SK-N-SH (cell line): Measurements from ENCODE around the gene EXOC7. TPM values are rescaled to one million over a fixed set of nuclear protein-coding genes. Genes with fewer than 3 reads are reported as not detected.

ENCODE experiments used
- CTCF ChIA-PET: fragments of 300-600, 350-600 bp; formaldehyde crosslinking; extraction: SDS; loops from one replicate; lab custom pipeline; 2021; lab: Yijun Ruan, JAX
- POLR2A ChIA-PET: fragments of 350-600 bp; sonication (Branson Sonifier 250); formaldehyde crosslinking; extraction: SDS; loops from one replicate; lab custom pipeline; 2020; ENCODE audit warnings: antibody characterized with exemption, inconsistent platforms; lab: Yijun Ruan, JAX
- DNase-seq: peaks from one replicate; pipeline ENCODE4 v3.0.0; 2012
- H2AFZ ChIP-seq: fragments of 200-600 bp; sonication (generic); 2 replicates; pipeline ENCODE4 v1.8.1; 2016; ENCODE audit warnings: antibody characterized with exemption, mild to moderate bottlenecking, low read depth
- H3F3A ChIP-seq: fragments of 200-600 bp; sonication (generic); replicated peaks from 2 replicates; pipeline ENCODE3; 2016; ENCODE audit warnings: antibody characterized with exemption, mild to moderate bottlenecking; ENCODE audit not compliant: insufficient read depth
- H3K27ac ChIP-seq, 2 experiments: fragments of 200-500 bp in 1 of 2; fragments of 200-600 bp in 1 of 2; sonication (Bioruptor generic) in 1 of 2; sonication (generic), shearing (Covaris generic) in 1 of 2; 2 replicates each; pipeline versions ENCODE4 v1.5.1 to v1.6.1; 2014 to 2016; ENCODE audit warnings: low read depth in 2 of 2, inconsistent platforms in 1 of 2, low read length in 1 of 2, mild to moderate bottlenecking in 1 of 2, mixed read lengths in 1 of 2
- H3K27me3 ChIP-seq: fragments of 200-600 bp; sonication (generic), shearing (Covaris generic); 2 replicates; pipeline ENCODE4 v1.6.1; 2016; ENCODE audit warnings: mixed run types; ENCODE audit not compliant: insufficient read depth
- H3K36me3 ChIP-seq, 2 experiments: fragments of 200-500 bp in 1 of 2; fragments of 200-600 bp in 1 of 2; sonication (Bioruptor generic) in 1 of 2; sonication (generic) in 1 of 2; replicated peaks in 1 of 2; 2 replicates each; pipeline versions ENCODE3 to v1.5.1; 2014 to 2016; ENCODE audit warnings: low read length in 1 of 2, mild to moderate bottlenecking in 1 of 2; ENCODE audit not compliant: insufficient read depth in 2 of 2, control insufficient read depth in 1 of 2
- H3K4me1 ChIP-seq, 2 experiments: fragments of 200-500 bp in 1 of 2; fragments of 200-600 bp in 1 of 2; sonication (Bioruptor generic) in 1 of 2; sonication (generic), shearing (Covaris generic) in 1 of 2; 2 replicates each; pipeline versions ENCODE4 v1.5.1 to v1.6.1; 2014 to 2016; ENCODE audit warnings: low read depth in 1 of 2, low read length in 1 of 2, mixed run types in 1 of 2; ENCODE audit not compliant: insufficient read depth in 2 of 2, control insufficient read depth in 1 of 2
- H3K4me2 ChIP-seq: fragments of 200-600 bp; sonication (generic), shearing (Covaris generic); 2 replicates; pipeline ENCODE4 v1.6.1; 2017; ENCODE audit warnings: mixed run types
- H3K4me3 ChIP-seq, 2 experiments: fragments of 200-500 bp in 1 of 2; fragments of 200-600 bp in 1 of 2; sonication (Bioruptor generic) in 1 of 2; sonication (generic), shearing (Covaris generic) in 1 of 2; 2 replicates each; pipeline versions ENCODE4 v1.5.1 to v1.8.1; 2014 to 2016; ENCODE audit warnings: low read depth in 2 of 2, inconsistent platforms in 1 of 2, low read length in 1 of 2, mild to moderate bottlenecking in 1 of 2, mixed read lengths in 1 of 2, moderate library complexity in 1 of 2
- H3K79me2 ChIP-seq: fragments of 200-600 bp; sonication (generic); 2 replicates; pipeline ENCODE4 v1.8.1; 2017; ENCODE audit warnings: mild to moderate bottlenecking; ENCODE audit not compliant: insufficient read depth
- H3K9ac ChIP-seq: fragments of 200-600 bp; sonication (generic); 2 replicates; pipeline ENCODE4 v1.6.1; 2017; ENCODE audit warnings: mixed run types
- H3K9me2 ChIP-seq: fragments of 200-600 bp; sonication (generic); 2 replicates; pipeline ENCODE4 v1.6.1; 2017; ENCODE audit warnings: mixed run types
- H3K9me3 ChIP-seq: fragments of 200-600 bp; sonication (generic); 2 replicates; pipeline ENCODE4 v1.6.1; 2017; ENCODE audit warnings: mixed run types, mild to moderate bottlenecking, moderate library complexity
- H4K20me1 ChIP-seq: fragments of 200-600 bp; sonication (generic); 2 replicates; pipeline ENCODE4 v1.6.1; 2017; ENCODE audit warnings: mild to moderate bottlenecking, mixed run types; ENCODE audit not compliant: insufficient read depth
- CHD2 ChIP-seq: fragments of 150-350 bp; IDR thresholded peaks from 2 replicates; pipeline ENCODE4 v1.6.1; 2018; ENCODE audit warnings: low read length; ENCODE audit not compliant: partially characterized antibody
- ELF1 ChIP-seq: IDR thresholded peaks from 2 replicates; pipeline ENCODE4 v1.4.0; 2012
- EZH2phosphoT487 ChIP-seq: fragments of 200-600 bp; sonication (generic); IDR thresholded peaks from 2 replicates; pipeline ENCODE4 v1.6.1; 2017; ENCODE audit warnings: low read depth, mixed run types, mild to moderate bottlenecking, antibody characterized with exemption, moderate library complexity, borderline replicate concordance
- FOXJ3 ChIP-seq: sonication (generic); formaldehyde crosslinking; IDR thresholded peaks from 2 replicates; pipeline ENCODE4 v1.5.1; 2020; ENCODE audit warnings: mild to moderate bottlenecking, missing genetic modification reagents
- FOXM1 ChIP-seq: IDR thresholded peaks from 2 replicates; pipeline ENCODE4 v1.4.0; 2012; ENCODE audit warnings: low read depth, mild to moderate bottlenecking
- JUND ChIP-seq: IDR thresholded peaks from 2 replicates; pipeline ENCODE4 v1.4.0; 2012
- MEF2A ChIP-seq: IDR thresholded peaks from 2 replicates; pipeline ENCODE4 v1.4.0; 2012; ENCODE audit warnings: low read depth, borderline replicate concordance
- PBX3 ChIP-seq: IDR thresholded peaks from 2 replicates; pipeline ENCODE4; 2012
- POLR2AphosphoS5 ChIP-seq: IDR thresholded peaks from 2 replicates; pipeline ENCODE4 v1.6.1; 2012; ENCODE audit warnings: low read depth, low read length
- RFX5 ChIP-seq: IDR thresholded peaks from 2 replicates; pipeline ENCODE4 v1.6.1; 2012; ENCODE audit warnings: mild to moderate bottlenecking, improper control_type of control experiment, low read length
- SIN3A ChIP-seq: IDR thresholded peaks from 2 replicates; pipeline ENCODE4 v1.6.1; 2012; ENCODE audit warnings: low read depth, mild to moderate bottlenecking, low read length, moderate library complexity, borderline replicate concordance
- SMC3 ChIP-seq: IDR thresholded peaks from 2 replicates; pipeline ENCODE4 v1.6.1; 2012; ENCODE audit warnings: low read depth, low read length, improper control_type of control experiment
- TAF1 ChIP-seq: IDR thresholded peaks from 2 replicates; pipeline ENCODE4 v1.6.1; 2012; ENCODE audit warnings: low read depth, mild to moderate bottlenecking, low read length, moderate library complexity, borderline replicate concordance
- TCF12 ChIP-seq: IDR thresholded peaks from 2 replicates; pipeline ENCODE4 v1.4.0; 2012
- TEAD4 ChIP-seq: IDR thresholded peaks from 2 replicates; pipeline ENCODE4 v1.4.0; 2012; ENCODE audit warnings: mild to moderate bottlenecking, borderline replicate concordance; ENCODE audit not compliant: insufficient read depth
- YY1 ChIP-seq: IDR thresholded peaks from 2 replicates; pipeline ENCODE4 v1.4.0; 2012; ENCODE audit warnings: low read depth, mild to moderate bottlenecking
- whole genome bisulfite sequencing: methylation state at CpG from one replicate; pipeline ENCODE4 v1.1.6; 2017; ENCODE audit warnings: low lambda C conversion rate; 5-methylcytosine and 5-hydroxymethylcytosine counted together
- polyA plus RNA-seq, 3 experiments: library from polyadenylated mRNA; depleted of rRNA; stranded (reverse); fragments of >200 nt; gene quantifications; 2 replicates each; pipeline ENCODE4 v1.2.3, GENCODE V29; 2012
- TF ChIP-seq, protein P1 (sequence below): IDR thresholded peaks from 2 replicates; pipeline ENCODE4 v1.4.0; 2012; ENCODE audit warnings: low read depth, borderline replicate concordance
- TF ChIP-seq, protein P2 (sequence below): IDR thresholded peaks from 2 replicates; pipeline ENCODE4 v1.6.1; 2012; ENCODE audit warnings: mild to moderate bottlenecking, low read depth, low read length, moderate library complexity
- TF ChIP-seq, protein P3 (sequence below): fragments of 200-600 bp; sonication (generic); IDR thresholded peaks from 2 replicates; pipeline ENCODE4 v1.6.1; 2017; ENCODE audit warnings: antibody characterized with exemption, mild to moderate bottlenecking, moderate library complexity
- TF ChIP-seq, protein P4 (sequence below): fragments of 150-350 bp; IDR thresholded peaks from 2 replicates; pipeline ENCODE4 v1.6.1; 2016; ENCODE audit warnings: mild to moderate bottlenecking, low read depth, low read length

EXOC7 gene
- polyA plus RNA-seq, 1 of the 3 experiments (the other 2 are of a cell fraction): 129 TPM

- H3K27me3 ChIP-seq: no peaks in the 10 kb centered on the region
- H3K36me3 ChIP-seq: peaks cover 60 to 80% of the 10 kb centered on the region in 2 experiments
- no peak overlapping the region for H3K9ac ChIP-seq
- POLR2A ChIA-PET: no interaction called here
- H3K9me3 ChIP-seq: no peaks in the 10 kb centered on the region
- H3K9me2 ChIP-seq: no peaks in the 10 kb centered on the region
- CTCF ChIA-PET: interaction anchor here (0.9 to 2.1 kb wide), 4 partner anchors 20 to 149 kb away, joined by 3 to 8 read pairs (median 3); no protein-coding TSS in a partner anchor
- WGBS: 99% methylated on average over 4 of the region's 4 CpGs
- no peak overlapping the region for H3K27ac ChIP-seq
- H3K4me1 ChIP-seq: no peaks in the 10 kb centered on the region
- H4K20me1 ChIP-seq: no peaks in the 10 kb centered on the region
- no peak for DNase-seq
- TF ChIP-seq CHD2 (no peak), YY1 (no peak), FOXM1 (no peak), JUND (no peak), TCF12 (no peak), SIN3A (no peak), FOXJ3 (CRISPR knock-in tag) (no peak), SMC3 (no peak), EZH2phosphoT487 (no peak), TAF1 (no peak), MEF2A (no peak), POLR2AphosphoS5 (no peak), RFX5 (no peak), PBX3 (no peak), TEAD4 (no peak), ELF1 (no peak)
- TF ChIP-seq, protein P1, sequence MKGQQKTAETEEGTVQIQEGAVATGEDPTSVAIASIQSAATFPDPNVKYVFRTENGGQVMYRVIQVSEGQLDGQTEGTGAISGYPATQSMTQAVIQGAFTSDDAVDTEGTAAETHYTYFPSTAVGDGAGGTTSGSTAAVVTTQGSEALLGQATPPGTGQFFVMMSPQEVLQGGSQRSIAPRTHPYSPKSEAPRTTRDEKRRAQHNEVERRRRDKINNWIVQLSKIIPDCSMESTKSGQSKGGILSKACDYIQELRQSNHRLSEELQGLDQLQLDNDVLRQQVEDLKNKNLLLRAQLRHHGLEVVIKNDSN: no peak
- TF ChIP-seq, protein P2, sequence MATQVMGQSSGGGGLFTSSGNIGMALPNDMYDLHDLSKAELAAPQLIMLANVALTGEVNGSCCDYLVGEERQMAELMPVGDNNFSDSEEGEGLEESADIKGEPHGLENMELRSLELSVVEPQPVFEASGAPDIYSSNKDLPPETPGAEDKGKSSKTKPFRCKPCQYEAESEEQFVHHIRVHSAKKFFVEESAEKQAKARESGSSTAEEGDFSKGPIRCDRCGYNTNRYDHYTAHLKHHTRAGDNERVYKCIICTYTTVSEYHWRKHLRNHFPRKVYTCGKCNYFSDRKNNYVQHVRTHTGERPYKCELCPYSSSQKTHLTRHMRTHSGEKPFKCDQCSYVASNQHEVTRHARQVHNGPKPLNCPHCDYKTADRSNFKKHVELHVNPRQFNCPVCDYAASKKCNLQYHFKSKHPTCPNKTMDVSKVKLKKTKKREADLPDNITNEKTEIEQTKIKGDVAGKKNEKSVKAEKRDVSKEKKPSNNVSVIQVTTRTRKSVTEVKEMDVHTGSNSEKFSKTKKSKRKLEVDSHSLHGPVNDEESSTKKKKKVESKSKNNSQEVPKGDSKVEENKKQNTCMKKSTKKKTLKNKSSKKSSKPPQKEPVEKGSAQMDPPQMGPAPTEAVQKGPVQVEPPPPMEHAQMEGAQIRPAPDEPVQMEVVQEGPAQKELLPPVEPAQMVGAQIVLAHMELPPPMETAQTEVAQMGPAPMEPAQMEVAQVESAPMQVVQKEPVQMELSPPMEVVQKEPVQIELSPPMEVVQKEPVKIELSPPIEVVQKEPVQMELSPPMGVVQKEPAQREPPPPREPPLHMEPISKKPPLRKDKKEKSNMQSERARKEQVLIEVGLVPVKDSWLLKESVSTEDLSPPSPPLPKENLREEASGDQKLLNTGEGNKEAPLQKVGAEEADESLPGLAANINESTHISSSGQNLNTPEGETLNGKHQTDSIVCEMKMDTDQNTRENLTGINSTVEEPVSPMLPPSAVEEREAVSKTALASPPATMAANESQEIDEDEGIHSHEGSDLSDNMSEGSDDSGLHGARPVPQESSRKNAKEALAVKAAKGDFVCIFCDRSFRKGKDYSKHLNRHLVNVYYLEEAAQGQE: no peak
- TF ChIP-seq, protein P3, sequence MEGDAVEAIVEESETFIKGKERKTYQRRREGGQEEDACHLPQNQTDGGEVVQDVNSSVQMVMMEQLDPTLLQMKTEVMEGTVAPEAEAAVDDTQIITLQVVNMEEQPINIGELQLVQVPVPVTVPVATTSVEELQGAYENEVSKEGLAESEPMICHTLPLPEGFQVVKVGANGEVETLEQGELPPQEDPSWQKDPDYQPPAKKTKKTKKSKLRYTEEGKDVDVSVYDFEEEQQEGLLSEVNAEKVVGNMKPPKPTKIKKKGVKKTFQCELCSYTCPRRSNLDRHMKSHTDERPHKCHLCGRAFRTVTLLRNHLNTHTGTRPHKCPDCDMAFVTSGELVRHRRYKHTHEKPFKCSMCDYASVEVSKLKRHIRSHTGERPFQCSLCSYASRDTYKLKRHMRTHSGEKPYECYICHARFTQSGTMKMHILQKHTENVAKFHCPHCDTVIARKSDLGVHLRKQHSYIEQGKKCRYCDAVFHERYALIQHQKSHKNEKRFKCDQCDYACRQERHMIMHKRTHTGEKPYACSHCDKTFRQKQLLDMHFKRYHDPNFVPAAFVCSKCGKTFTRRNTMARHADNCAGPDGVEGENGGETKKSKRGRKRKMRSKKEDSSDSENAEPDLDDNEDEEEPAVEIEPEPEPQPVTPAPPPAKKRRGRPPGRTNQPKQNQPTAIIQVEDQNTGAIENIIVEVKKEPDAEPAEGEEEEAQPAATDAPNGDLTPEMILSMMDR: no peak
- TF ChIP-seq, protein P4, sequence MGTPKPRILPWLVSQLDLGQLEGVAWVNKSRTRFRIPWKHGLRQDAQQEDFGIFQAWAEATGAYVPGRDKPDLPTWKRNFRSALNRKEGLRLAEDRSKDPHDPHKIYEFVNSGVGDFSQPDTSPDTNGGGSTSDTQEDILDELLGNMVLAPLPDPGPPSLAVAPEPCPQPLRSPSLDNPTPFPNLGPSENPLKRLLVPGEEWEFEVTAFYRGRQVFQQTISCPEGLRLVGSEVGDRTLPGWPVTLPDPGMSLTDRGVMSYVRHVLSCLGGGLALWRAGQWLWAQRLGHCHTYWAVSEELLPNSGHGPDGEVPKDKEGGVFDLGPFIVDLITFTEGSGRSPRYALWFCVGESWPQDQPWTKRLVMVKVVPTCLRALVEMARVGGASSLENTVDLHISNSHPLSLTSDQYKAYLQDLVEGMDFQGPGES: no peak
- H3K4me2 ChIP-seq: no peak overlapping the region
- H3F3A ChIP-seq: peaks cover 11% of the 10 kb centered on the region
- no peak overlapping the region for H2AFZ ChIP-seq
- H3K4me3 ChIP-seq: no peak overlapping the region
- peaks cover 22% of the 10 kb centered on the region; the same call in 1 of the 2 replicates for H3K79me2 ChIP-seq
These were observed 49.5 kb downstream of the EXOC7 start for GRCh38 chr17:76054112-76054476.
